ENCODE data around the gene COL4A4.

COL4A4 gene

DNA sequence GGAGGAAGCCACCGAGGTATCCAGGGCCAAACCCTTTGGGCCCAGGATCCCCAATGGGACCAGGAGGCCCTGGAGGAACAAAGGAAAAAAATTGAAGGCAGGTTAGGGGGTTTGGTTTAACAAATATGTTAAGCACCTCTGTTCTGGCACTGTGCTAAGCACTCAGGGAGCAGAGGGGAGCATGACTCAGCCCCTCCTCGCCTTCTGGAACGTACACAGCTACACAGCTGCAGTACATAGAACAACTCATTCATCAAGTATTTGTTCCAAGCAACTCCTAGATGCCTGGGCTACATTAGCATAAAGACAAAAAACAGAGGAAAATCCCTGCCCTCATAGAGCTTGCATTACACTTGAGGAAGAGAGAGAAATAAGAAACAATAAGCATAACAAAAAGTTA, 153.6 kb downstream of the COL4A4 start:
- TF ChIP-seq, protein P1, sequence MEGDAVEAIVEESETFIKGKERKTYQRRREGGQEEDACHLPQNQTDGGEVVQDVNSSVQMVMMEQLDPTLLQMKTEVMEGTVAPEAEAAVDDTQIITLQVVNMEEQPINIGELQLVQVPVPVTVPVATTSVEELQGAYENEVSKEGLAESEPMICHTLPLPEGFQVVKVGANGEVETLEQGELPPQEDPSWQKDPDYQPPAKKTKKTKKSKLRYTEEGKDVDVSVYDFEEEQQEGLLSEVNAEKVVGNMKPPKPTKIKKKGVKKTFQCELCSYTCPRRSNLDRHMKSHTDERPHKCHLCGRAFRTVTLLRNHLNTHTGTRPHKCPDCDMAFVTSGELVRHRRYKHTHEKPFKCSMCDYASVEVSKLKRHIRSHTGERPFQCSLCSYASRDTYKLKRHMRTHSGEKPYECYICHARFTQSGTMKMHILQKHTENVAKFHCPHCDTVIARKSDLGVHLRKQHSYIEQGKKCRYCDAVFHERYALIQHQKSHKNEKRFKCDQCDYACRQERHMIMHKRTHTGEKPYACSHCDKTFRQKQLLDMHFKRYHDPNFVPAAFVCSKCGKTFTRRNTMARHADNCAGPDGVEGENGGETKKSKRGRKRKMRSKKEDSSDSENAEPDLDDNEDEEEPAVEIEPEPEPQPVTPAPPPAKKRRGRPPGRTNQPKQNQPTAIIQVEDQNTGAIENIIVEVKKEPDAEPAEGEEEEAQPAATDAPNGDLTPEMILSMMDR (IDR thresholded peaks at IDR 0.05; ENCODE audit: insufficient read depth, low read length, poor library complexity, severe bottlenecking), result no peak

DNA sequence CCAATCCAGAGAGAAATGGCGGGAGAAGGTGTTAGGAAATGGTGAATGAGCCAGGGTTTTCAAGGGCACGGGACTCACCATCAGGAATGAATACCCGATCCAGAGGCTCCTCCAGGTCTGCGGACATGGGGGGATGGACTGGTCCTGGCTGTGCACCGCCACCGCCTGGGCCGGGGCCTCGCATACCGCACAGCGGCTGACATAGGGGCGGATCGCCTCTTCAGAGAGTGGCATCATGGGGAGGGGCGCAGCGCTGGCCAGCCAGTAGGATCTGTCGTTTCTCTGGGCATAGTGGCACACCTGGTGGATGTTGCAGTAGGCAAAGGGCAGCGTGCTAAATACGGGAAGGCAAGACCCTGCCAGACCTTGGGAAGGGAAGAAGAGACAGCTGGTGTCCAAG, 156.1 kb downstream of the COL4A4 start:
- no peaks in the 10 kb centered on the region for H3K27me3 ChIP-seq (replicated peaks; ENCODE audit: control insufficient read depth, insufficient read depth, low read length)
- no peak for DNase-seq (ENCODE audit: extremely low read depth, insufficient read length)
- no peak overlapping the region for H3K4me3 ChIP-seq (replicated peaks; ENCODE audit: low read depth, low read length)
- peaks cover 2% of the 10 kb centered on the region; the same call in 1 of the 2 replicates for H3K36me3 ChIP-seq (ENCODE audit: control insufficient read depth, insufficient read depth, low read length)
- TF ChIP-seq, protein P1 (IDR thresholded peaks at IDR 0.05; ENCODE audit: insufficient read depth, low read length, poor library complexity, severe bottlenecking), result no peak

More for the DNA sequence above, 153.6 kb downstream of the COL4A4 start:
- Histone ChIP-seq H3K36me3 (ENCODE audit: control insufficient read depth, insufficient read depth, low read length) (no peaks in the 10 kb centered on the region), H3K27me3 (replicated peaks; ENCODE audit: control insufficient read depth, insufficient read depth, low read length) (no peaks in the 10 kb centered on the region), H3K4me3 (replicated peaks; ENCODE audit: low read depth, low read length) (no peak overlapping the region)
- DNase-seq (ENCODE audit: extremely low read depth, insufficient read length), result no peak

DNA sequence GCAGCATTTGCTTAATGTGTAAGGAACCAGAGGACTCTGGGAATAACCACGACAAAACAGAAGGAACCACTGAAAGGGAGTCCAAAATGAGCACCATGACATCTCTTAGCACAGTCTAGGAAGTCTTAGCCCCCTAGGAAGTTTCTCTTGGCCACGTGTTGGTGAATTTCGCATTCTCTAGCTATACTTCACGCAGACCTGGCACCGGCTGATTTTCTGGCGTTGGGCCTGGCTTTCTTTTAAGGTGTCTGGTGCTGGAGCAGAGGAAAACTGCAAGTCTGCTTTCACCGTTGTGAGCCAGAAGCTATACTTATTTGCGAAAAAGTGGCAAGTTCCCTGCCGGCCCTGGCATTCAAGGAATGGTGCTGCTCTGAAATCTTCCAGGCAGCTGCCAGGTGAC, 156.9 kb downstream of the COL4A4 start:
- Histone ChIP-seq H3K4me3 (replicated peaks; ENCODE audit: low read depth, low read length) (no peak overlapping the region), H3K36me3 (ENCODE audit: control insufficient read depth, insufficient read depth, low read length) (peaks cover 2% of the 10 kb centered on the region), H3K27me3 (replicated peaks; ENCODE audit: control insufficient read depth, insufficient read depth, low read length) (no peaks in the 10 kb centered on the region)
- DNase-seq (ENCODE audit: extremely low read depth, insufficient read length), result no peak
- TF ChIP-seq, protein P1 (IDR thresholded peaks at IDR 0.05; ENCODE audit: insufficient read depth, low read length, poor library complexity, severe bottlenecking), result no peak

DNA sequence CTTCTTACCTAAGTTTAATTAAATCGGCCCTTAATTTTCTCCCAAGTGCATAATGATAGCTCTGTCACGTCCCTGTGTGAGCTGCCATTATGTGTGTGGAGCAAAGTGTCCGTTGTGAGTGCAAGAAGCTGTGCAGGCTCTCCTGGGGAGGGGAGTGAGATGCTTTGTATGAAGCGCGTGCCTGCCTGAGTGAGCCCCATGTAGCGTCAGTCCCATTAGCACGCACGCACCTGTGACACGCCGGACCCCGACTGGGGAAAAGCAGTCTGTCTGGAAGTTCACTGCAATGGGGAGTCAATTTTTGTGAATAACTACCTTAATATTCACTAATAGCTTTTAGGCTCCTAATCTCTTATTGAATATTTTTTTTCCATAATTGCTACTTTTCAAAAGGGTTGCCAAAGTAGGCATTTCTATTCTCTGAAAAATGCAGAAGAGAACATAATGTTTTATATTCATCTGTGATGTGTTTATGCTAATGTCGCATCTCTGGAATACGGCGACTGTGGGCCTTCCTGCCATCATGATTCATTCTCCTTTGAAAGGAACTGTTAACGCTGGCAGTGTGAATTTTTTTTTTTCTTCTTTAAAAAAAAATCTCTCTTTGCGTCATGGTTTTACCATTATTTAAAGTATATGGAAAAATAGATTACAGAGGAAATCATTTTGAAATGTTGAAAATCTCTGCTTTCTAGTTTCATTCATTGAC, 157.7 kb downstream of the COL4A4 start:
- DNase-seq (ENCODE audit: extremely low read depth, insufficient read length), result no peak
- Histone ChIP-seq H3K36me3 (ENCODE audit: control insufficient read depth, insufficient read depth, low read length) (peaks cover 2% of the 10 kb centered on the region), H3K27me3 (replicated peaks; ENCODE audit: control insufficient read depth, insufficient read depth, low read length) (no peaks in the 10 kb centered on the region), H3K4me3 (replicated peaks; ENCODE audit: low read depth, low read length) (no peak overlapping the region)
- TF ChIP-seq, protein P1 (IDR thresholded peaks at IDR 0.05; ENCODE audit: insufficient read depth, low read length, poor library complexity, severe bottlenecking), result no peak

DNA sequence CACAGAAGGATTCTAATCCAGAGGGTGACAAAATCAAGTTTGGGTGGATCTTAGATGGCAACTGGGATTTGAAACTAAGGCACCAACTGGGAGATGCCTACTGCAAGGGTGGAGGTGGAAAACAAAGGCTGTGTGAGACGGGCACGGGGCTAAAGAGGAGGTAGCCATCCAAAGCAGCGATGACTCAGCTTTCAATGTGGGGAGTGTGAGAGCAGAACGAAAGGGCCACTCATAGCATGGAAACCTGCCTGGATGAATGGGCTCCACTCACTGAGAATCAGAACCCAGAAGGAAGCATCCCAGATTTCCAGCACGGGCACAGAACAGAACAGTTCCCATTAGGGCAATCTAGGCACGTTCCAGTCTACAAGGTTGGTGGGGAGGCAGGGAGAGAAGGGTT, 159.5 kb downstream of the COL4A4 start:
- Histone ChIP-seq H3K36me3 (ENCODE audit: control insufficient read depth, insufficient read depth, low read length) (peaks cover 2% of the 10 kb centered on the region), H3K27me3 (replicated peaks; ENCODE audit: control insufficient read depth, insufficient read depth, low read length) (no peaks in the 10 kb centered on the region), H3K4me3 (replicated peaks; ENCODE audit: low read depth, low read length) (no peak overlapping the region)
- TF ChIP-seq, protein P1 (IDR thresholded peaks at IDR 0.05; ENCODE audit: insufficient read depth, low read length, poor library complexity, severe bottlenecking), result no peak
- no peak for DNase-seq (ENCODE audit: extremely low read depth, insufficient read length)
